SK-N-MC (cell line): ENCODE data around the gene NFATC1.

Experiments
- DNase-seq: peaks from one replicate; pipeline ENCODE4 v3.0.0-alpha.2; 2011; ENCODE audit warnings: low read depth, low spot score
- H3K27ac ChIP-seq: fragments of 200-600 bp; sonication (generic); 2 replicates; pipeline ENCODE4 v1.5.1; 2016; ENCODE audit warnings: mixed run types
- H3K36me3 ChIP-seq: fragments of 200-600 bp; sonication (generic); 2 replicates; pipeline ENCODE4 v1.6.1; 2017; ENCODE audit warnings: antibody characterized with exemption, low read length, mixed read lengths; ENCODE audit not compliant: insufficient read depth
- H3K4me3 ChIP-seq: fragments of 200-600 bp; sonication (generic); 2 replicates; pipeline ENCODE4 v1.5.1; 2016
- H3K9ac ChIP-seq: fragments of 200-600 bp; sonication (generic); 2 replicates; pipeline ENCODE4 v1.8.0; 2017; ENCODE audit warnings: mixed run types, mixed read lengths; ENCODE audit not compliant: insufficient read length
- H3K9me3 ChIP-seq: fragments of 200-600 bp; sonication (generic); 2 replicates; pipeline ENCODE4 v1.6.1; 2017; ENCODE audit warnings: low read depth, mild to moderate bottlenecking, antibody characterized with exemption, low read length, moderate library complexity, mixed read lengths
- EZH2 ChIP-seq: fragments of 200-600 bp; sonication (generic); IDR thresholded peaks from one replicate; pipeline ENCODE4 v1.6.1; 2017; ENCODE audit warnings: antibody characterized with exemption
- FOXP2 ChIP-seq: optimal IDR thresholded peaks from 2 replicates; pipeline ENCODE3; 2011; ENCODE audit warnings: mild to moderate bottlenecking, moderate library complexity; ENCODE audit not compliant: insufficient read depth; ENCODE audit errors: extremely low read length, control extremely low read depth
- POLR2AphosphoS5 ChIP-seq: IDR thresholded peaks from 2 replicates; pipeline ENCODE4 v1.6.1; 2012; ENCODE audit warnings: mild to moderate bottlenecking, low read depth, low read length, borderline replicate concordance

NFATC1 gene

GRCh38 chr18:79493211-79493800 lies 97.6 kb downstream of the NFATC1 start:
- H3K27ac ChIP-seq: no peak overlapping the region
- H3K9ac ChIP-seq: no peak overlapping the region
- H3K4me3 ChIP-seq: no peak overlapping the region
- TF ChIP-seq FOXP2 (no peak), POLR2AphosphoS5 (no peak), EZH2 (no peak)
- H3K9me3 ChIP-seq: no peaks in the 10 kb centered on the region
- no peak for DNase-seq
- H3K36me3 ChIP-seq: no peaks in the 10 kb centered on the region; the same call in 1 of the 2 replicates

GRCh38 chr18:79493801-79494211 lies 98.1 kb downstream of the NFATC1 start:
- no peaks in the 10 kb centered on the region for H3K9me3 ChIP-seq
- H3K9ac ChIP-seq: no peak overlapping the region
- no peak for DNase-seq
- TF ChIP-seq EZH2 (no peak), POLR2AphosphoS5 (no peak), FOXP2 (no peak)
- no peaks in the 10 kb centered on the region; the same call in 1 of the 2 replicates for H3K36me3 ChIP-seq
- H3K27ac ChIP-seq: no peak overlapping the region
- no peak overlapping the region for H3K4me3 ChIP-seq

GRCh38 chr18:79494936-79495335 lies 99.2 kb downstream of the NFATC1 start:
- DNase-seq: no peak
- TF ChIP-seq EZH2 (no peak), POLR2AphosphoS5 (no peak), FOXP2 (no peak)
- Histone ChIP-seq H3K9ac (no peak overlapping the region), H3K27ac (no peak overlapping the region), H3K9me3 (no peaks in the 10 kb centered on the region), H3K4me3 (no peak overlapping the region), H3K36me3 (no peaks in the 10 kb centered on the region; the same call in 1 of the 2 replicates)

- H3K9me3 ChIP-seq: no peaks in the 10 kb centered on the region
- DNase-seq: no peak
- H3K36me3 ChIP-seq: no peaks in the 10 kb centered on the region; the same call in 1 of the 2 replicates
- TF ChIP-seq EZH2 (no peak), POLR2AphosphoS5 (no peak), FOXP2 (no peak)
- H3K9ac ChIP-seq: no peak overlapping the region
- H3K4me3 ChIP-seq: no peak overlapping the region
- H3K27ac ChIP-seq: no peak overlapping the region
Observed at GRCh38 chr18:79495591-79496071, 99.9 kb downstream of the NFATC1 start.

- H3K36me3 ChIP-seq: no peaks in the 10 kb centered on the region; the same call in 1 of the 2 replicates
- no peak for TF ChIP-seq EZH2
- no peak for TF ChIP-seq POLR2AphosphoS5
- TF ChIP-seq FOXP2: no peak
- H3K9me3 ChIP-seq: no peaks in the 10 kb centered on the region
- H3K9ac ChIP-seq: no peak overlapping the region
- no peak overlapping the region for H3K4me3 ChIP-seq
- no peak for DNase-seq
- no peak overlapping the region for H3K27ac ChIP-seq
Observed at GRCh38 chr18:79496237-79496977, 100.7 kb downstream of the NFATC1 start.

- Histone ChIP-seq H3K9ac (no peak overlapping the region), H3K27ac (no peak overlapping the region), H3K4me3 (no peak overlapping the region), H3K36me3 (no peaks in the 10 kb centered on the region; the same call in 1 of the 2 replicates), H3K9me3 (no peaks in the 10 kb centered on the region)
- peak; percentile 42 for DNase-seq
- TF ChIP-seq EZH2 (no peak), POLR2AphosphoS5 (peak; percentile 47; the same call in 1 of the 2 replicates)
Observed at GRCh38 chr18:79496978-79497637, 101.4 kb downstream of the NFATC1 start.

- H3K27ac ChIP-seq: no peak overlapping the region
- TF ChIP-seq FOXP2 (no peak), POLR2AphosphoS5 (no peak), EZH2 (no peak)
Observed at GRCh38 chr18:79497638-79498081, 101.9 kb downstream of the NFATC1 start.

GRCh38 chr18:79498662-79499061 lies 102.9 kb downstream of the NFATC1 start:
- no peak for TF ChIP-seq FOXP2
- no peak for TF ChIP-seq EZH2
- no peak for TF ChIP-seq POLR2AphosphoS5
- no peaks in the 10 kb centered on the region; the same call in 1 of the 2 replicates for H3K36me3 ChIP-seq
- DNase-seq: no peak

More at GRCh38 chr18:79497638-79498081, 101.9 kb downstream of the NFATC1 start:
- Histone ChIP-seq H3K9ac (no peak overlapping the region), H3K9me3 (no peaks in the 10 kb centered on the region), H3K36me3 (no peaks in the 10 kb centered on the region; the same call in 1 of the 2 replicates), H3K4me3 (no peak overlapping the region)
- no peak for DNase-seq

More at GRCh38 chr18:79498662-79499061, 102.9 kb downstream of the NFATC1 start:
- Histone ChIP-seq H3K27ac (no peak overlapping the region), H3K9me3 (no peaks in the 10 kb centered on the region), H3K9ac (no peak overlapping the region), H3K4me3 (no peak overlapping the region)
